ENCODE results near the gene PPP2R2C.

PPP2R2C gene

GRCh38 chr4:6298035-6298434 lies 174.4 kb downstream of the PPP2R2C start:
- DNase-seq: no peak

- no peak for DNase-seq
Observed at GRCh38 chr4:6297266-6297815, 175.1 kb downstream of the PPP2R2C start.

- no peak for DNase-seq
Observed at GRCh38 chr4:6296026-6296425, 176.4 kb downstream of the PPP2R2C start.

- DNase-seq: no peak
Observed at GRCh38 chr4:6295495-6295894, 176.9 kb downstream of the PPP2R2C start.

DNA sequence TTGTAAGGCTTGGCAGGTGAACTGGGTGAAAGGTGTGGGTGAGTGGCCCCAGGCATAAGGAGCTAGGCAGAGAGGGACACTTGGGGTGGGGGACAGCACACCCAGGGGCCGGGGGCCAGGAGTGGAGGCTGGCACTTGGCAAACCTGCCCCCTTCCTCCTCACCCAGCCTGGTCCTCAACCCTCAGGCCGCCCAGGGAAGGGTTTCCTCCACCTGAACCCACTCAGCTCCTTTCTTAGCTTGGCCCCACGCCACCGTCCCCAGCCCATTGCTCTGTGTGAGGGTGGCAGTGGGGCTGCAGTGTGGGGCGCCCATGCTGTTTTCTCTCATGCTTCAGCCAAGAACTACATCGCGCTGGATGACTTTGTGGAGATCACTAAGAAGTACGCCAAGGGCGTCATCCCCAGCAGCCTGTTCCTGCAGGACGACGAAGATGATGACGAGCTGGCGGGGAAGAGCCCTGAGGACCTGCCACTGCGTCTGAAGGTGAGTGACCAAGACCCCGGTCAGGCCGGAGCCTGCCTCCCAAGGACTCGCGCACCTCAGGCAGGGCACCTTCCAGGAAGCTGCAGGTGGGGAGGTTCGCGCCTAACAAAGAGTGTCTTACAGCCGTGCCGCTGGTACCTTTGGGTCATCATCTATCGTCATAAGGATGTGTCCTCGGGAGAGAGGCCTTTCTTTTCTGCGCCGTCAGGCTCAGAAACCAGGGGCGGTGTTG lies 177.6 kb downstream of the PPP2R2C start:
- DNase-seq: no peak

GRCh38 chr4:6293661-6294060 lies 178.8 kb downstream of the PPP2R2C start:
- DNase-seq: no peak

- DNase-seq: no peak
Observed at GRCh38 chr4:6293097-6293445, 179.3 kb downstream of the PPP2R2C start.

DNA sequence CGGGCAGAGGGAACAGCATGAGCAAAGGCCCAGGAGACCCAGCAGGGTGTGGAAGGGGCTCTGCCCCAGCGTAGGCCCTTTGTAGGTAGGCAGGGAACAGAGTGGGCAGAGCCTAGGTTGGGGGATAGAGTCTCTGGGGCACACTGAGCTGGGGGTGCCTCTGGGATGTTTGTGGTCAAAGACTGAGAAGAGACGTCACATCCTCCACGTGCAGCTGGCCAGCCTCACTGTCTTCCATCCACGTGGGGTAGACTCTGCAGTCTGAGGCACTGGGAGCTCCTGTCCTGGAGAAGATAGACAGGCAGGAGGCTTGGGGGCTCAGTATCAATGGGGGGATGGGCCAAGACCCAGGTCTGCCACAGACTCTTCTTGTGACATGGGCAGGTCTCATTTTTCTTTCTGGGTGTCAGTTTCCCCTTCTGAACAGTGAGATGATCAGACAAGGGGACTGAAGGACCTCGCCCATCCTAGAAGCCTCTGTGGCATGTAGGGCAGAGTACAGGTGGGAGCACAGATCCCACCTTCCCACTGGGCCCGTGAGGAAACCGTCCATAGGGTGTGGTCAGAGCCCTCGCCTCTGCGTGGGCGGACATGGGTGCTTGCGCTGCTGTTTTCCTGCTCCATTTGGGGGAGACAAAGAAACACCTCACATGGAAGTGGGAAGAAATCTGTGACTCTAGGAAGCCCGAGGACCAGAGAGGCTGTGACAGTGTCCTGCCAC lies 179.9 kb downstream of the PPP2R2C start:
- DNase-seq: no peak

GRCh38 chr4:6291784-6292297 lies 180.6 kb downstream of the PPP2R2C start:
- no peak for DNase-seq

GRCh38 chr4:6290769-6291547 lies 181.5 kb downstream of the PPP2R2C start:
- no peak for DNase-seq

- no peak for DNase-seq
Observed at GRCh38 chr4:6290256-6290655, 182.2 kb downstream of the PPP2R2C start.

- no peak for DNase-seq
Observed at GRCh38 chr4:6288871-6289270, 183.5 kb downstream of the PPP2R2C start.

- no peak for DNase-seq
Observed at GRCh38 chr4:6288342-6288741, 184.1 kb downstream of the PPP2R2C start.

DNA sequence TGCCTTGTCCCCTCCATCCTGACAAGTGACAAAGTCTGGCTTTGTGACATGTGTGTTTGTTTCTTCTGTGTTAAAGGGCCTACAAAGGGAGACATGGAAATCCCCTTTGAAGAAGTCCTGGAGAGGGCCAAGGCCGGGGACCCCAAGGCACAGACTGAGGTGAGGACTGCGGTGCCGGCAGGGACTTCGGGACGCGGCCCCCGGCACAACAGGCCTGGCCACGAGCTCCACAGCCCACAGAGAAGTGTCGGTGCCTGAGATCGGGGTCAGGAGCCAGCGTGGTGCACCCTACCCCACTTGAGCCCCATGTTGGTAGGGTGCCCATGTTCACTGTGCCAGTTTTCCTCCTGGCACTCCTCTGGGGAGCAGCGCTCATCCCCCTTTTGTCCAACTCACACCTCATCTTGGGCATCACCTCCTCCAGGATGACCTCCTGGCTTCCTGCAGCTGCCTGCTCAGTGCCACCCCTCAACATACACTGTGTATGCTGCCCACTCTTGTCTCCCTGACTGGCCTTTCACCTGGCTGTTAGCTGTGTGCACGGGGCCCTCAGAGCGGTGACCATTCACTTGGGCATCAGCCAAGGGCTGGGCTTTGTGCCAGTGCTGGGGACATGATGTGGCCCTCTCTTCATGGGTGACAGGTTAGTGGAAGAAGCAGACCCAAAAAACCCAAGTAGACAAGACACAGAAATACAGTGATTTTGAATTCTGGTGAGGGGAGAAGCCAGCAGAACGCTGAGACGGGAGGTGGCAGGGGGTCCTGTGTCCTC lies 185.2 kb downstream of the PPP2R2C start:
- DNase-seq: no peak

DNA sequence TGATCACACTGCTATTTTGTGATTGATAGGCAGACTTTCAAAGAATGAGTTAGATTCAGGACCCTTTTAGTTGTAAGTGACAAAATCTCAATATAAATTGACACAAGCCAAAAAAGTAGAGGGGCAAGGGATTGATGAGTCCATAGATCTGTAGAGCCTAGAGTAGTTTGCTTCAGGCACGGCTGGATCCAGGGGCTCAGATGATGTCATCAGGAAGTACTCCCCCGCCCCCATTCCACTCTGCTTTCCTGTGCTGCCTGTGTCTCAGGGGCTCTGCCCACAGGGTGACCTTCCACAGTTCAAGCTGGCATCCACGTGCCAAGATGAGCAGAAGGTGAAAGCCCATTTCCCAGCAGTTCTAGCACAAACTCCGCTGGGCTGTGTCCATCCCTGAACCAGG lies 189.1 kb downstream of the PPP2R2C start:
- no peak for DNase-seq

- no peak for DNase-seq
Observed at GRCh38 chr4:6282314-6282771, 190.1 kb downstream of the PPP2R2C start.

DNA sequence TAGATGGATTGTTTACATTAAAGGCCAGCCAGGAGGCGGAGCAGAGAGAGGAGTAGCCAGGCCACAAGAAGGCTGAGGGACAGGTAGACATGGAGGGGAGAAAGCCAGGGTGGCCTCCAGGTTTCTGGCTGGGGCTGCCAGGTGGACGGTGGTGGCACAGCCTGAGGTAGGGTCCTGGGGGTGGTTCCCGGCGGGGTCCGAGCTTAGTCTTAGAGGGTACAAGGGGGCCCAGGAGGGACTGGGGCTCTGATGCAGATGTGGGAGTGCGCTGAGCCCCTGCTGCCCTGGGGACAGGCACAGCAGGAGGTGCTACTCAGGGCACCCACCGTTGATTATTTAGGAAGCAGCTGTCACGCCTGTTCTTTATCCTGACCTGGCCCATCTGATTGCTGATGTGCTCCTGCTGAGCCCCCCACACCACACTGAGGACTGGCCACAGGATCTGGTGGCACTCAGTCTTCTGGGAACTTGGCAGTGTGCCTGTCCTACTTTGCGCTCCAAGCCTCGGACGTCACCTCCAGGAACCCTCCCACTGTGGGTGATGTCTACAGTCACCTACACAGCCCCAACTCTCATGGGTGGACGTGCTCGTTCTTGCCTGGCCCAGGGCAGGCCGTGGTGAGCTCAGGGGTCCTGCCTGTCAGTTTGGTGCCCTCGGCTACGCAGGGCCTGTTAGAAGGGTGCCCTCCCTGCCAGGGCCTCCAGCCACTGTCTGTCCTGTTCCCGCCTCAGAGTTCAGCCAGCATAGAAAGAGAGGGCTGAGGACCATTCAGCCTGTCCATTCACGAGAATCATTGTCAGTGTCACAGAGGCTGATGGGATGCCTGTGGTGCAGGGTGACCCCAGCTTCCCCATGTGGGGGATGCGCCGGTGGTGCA lies 190.7 kb downstream of the PPP2R2C start:
- no peak for DNase-seq

DNA sequence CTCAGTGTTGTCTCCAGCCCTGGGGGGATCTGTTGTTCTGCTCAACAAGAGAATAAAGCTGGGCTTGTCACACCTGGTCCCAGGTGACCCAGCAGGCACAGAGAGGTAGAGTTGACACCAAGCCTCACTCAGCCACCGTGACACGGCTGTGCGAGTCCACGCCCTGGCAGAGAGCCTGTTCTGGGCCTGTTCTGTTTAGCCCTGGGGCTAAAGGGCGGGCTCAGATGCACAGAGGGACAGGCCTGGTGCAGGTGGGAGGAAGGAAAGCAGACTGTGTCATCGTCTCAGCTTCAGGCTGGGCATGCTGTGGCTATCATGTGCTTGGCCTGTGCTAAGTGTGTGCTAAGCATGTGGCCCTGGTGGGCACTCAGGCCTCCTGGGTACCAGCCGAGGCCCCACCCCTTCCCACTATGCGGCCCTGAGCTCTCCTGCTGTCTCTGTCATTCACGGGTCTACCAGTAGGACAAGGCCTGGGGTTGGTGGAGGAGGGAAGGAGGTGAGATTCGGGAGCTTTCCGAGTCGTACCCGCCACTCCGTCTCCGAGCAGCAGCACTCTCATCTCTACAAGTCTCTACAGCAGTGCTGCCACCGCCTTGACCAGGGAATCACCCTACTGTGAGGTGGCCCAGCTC lies 191.9 kb downstream of the PPP2R2C start:
- DNase-seq: no peak

- DNase-seq: no peak
Observed at GRCh38 chr4:6279582-6280289, 192.7 kb downstream of the PPP2R2C start.

DNA sequence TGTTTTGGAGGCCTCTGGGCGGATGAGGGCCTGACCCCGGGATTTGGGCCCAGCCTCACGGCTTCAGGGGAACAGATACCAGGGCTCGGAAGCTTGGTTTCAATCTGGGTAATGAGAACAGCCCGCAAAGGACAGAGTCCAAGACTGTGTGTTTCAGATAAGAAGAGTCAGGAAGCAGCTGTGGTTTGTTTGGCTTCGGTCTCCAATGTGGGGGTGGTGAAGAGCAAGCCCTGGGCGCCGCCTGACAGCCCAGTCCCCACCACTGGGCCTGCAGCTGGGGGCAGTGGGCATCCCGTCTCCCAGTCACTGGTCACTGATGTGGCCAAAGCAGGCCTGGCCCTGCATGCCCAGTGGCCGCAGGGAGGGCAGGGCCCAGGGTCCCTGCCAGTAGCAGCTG lies 193.6 kb downstream of the PPP2R2C start:
- DNase-seq: no peak

Measured in CD4-positive, alpha-beta T cell treated with Interleukin-4 for 1 hour (primary cell).